Gastroesophageal sphincter (tissue), 3 donors: Measurements from ENCODE around the gene HAUS3.

Source experiments
- CTCF ChIP-seq, 4 experiments: fragments of 200-600 bp in 2 of 4; fragments of 450-650 bp in 2 of 4; sonication (generic) in 1 of 4; IDR thresholded peaks; one replicate each; pipeline ENCODE4 v1.5.1; 2017 to 2019; ENCODE audit warnings: antibody characterized with exemption in 4 of 4, mild to moderate bottlenecking in 2 of 4, moderate library complexity in 2 of 4
- EP300 ChIP-seq: sonication (generic); formaldehyde crosslinking; IDR thresholded peaks from one replicate; pipeline ENCODE4 v1.6.1; 2017; ENCODE audit warnings: antibody characterized with exemption, mild to moderate bottlenecking
- POLR2A ChIP-seq, 2 donors: fragments of 450-650 bp; IDR thresholded peaks; one replicate each; pipeline ENCODE4 v1.6.1; 2017; ENCODE audit warnings: antibody characterized with exemption in 2 of 2, mild to moderate bottlenecking in 2 of 2, moderate library complexity in 1 of 2

GRCh38 chr4:2290488-2290887, 48.6 kb upstream of the HAUS3 start:
- TF ChIP-seq CTCF (IDR thresholded peaks at IDR 0.05) (no peak), POLR2A (IDR thresholded peaks at IDR 0.05) (no peak), EP300 (no peak)
